RWPE1 (cell line): ENCODE results near the gene GMIP.
A peak's percentile ranks its signal among the peaks of the same experiment; 100 is the strongest.
"Not testable (repeated sequence)": the region's sequence is repeated elsewhere in the genome, so short reads cannot be mapped to it uniquely, and the experiment has no call there.

Experiments used
- CTCF ChIA-PET: fragments of 350-600 bp; sonication (Branson Sonifier 250); formaldehyde crosslinking; extraction: SDS; loops from one replicate; lab custom pipeline; 2021; lab: Yijun Ruan, JAX
- POLR2A ChIA-PET: fragments of 400-600 bp; formaldehyde crosslinking; extraction: SDS; loops from one replicate; lab custom pipeline; 2020; ENCODE audit warnings: antibody characterized with exemption; ENCODE audit not compliant: low non-redundant PET; lab: Yijun Ruan, JAX
- DNase-seq: peaks from one replicate; pipeline ENCODE4 v3.0.0; 2012; ENCODE audit warnings: low spot score
- H3K27ac ChIP-seq: fragments of 450-650 bp; 2 replicates; pipeline ENCODE4 v1.5.1; 2017
- TF ChIP-seq, protein P1 (sequence below): fragments of 450-650 bp; conservative IDR thresholded peaks from 2 replicates; pipeline ENCODE4 v1.5.1; 2017; ENCODE audit warnings: low read depth, mild to moderate bottlenecking

The GMIP gene, protein sequence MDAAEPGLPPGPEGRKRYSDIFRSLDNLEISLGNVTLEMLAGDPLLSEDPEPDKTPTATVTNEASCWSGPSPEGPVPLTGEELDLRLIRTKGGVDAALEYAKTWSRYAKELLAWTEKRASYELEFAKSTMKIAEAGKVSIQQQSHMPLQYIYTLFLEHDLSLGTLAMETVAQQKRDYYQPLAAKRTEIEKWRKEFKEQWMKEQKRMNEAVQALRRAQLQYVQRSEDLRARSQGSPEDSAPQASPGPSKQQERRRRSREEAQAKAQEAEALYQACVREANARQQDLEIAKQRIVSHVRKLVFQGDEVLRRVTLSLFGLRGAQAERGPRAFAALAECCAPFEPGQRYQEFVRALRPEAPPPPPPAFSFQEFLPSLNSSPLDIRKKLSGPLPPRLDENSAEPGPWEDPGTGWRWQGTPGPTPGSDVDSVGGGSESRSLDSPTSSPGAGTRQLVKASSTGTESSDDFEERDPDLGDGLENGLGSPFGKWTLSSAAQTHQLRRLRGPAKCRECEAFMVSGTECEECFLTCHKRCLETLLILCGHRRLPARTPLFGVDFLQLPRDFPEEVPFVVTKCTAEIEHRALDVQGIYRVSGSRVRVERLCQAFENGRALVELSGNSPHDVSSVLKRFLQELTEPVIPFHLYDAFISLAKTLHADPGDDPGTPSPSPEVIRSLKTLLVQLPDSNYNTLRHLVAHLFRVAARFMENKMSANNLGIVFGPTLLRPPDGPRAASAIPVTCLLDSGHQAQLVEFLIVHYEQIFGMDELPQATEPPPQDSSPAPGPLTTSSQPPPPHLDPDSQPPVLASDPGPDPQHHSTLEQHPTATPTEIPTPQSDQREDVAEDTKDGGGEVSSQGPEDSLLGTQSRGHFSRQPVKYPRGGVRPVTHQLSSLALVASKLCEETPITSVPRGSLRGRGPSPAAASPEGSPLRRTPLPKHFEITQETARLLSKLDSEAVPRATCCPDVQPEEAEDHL

DNA sequence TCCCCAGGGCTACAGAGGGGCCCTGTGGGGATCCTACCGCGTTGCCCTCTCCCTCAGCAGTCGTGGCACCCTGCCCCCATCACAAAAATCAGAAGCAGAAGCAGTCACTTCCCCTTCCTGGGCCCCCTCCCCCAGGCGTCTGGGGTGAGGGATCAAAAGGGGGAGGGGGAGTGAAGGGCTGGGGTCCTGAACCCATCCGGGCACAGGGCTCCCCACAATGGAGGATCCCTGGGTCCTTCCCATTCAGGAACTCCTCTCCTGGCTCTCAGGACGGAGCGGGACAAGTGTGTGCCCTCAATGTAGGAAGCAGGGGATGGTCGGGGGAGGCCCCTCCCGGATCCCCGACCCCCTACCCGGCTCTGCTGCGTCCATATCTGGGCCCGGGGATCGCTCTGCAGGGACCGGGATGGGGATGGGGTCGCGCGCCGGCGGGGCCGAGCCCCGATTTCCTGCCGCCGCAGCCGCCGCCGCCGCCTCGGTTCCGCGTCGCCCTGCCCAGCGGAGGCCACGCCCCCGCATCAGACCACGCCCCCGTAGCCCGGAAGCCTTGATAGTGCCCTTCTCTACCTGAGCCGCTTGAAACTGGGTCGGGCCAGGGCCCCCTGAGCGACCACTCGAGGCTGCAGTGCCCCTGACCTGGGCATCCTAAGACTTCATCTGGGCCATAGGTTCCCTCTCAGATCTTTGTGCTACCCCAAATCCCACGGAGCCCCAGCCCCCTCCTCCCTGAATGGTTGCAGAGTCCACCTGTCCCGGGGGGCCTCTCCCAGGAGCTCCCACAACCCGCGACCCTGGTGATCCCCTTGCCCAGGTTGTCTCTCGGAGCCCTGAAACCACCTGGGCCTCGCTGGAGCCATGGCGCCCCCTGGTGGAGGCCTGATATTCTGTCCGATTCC lies at the start of gene GMIP:
GMIP (minus strand) TSS at position 500 of the 896 bp plus-strand sequence; CDS start at position 372, 128 bp downstream.
- peak; percentile 86 for DNase-seq
- peak within 1 kb of the TSS; percentile 79 for H3K27ac ChIP-seq
- ChIA-PET POLR2A (no interaction called here), CTCF (interaction anchor here (0.6 to 2.3 kb wide), 19 partner anchors 9 to 1513 kb away, joined by 3 to 33 read pairs (median 4); no protein-coding TSS in a partner anchor)
- TF ChIP-seq, protein P1, sequence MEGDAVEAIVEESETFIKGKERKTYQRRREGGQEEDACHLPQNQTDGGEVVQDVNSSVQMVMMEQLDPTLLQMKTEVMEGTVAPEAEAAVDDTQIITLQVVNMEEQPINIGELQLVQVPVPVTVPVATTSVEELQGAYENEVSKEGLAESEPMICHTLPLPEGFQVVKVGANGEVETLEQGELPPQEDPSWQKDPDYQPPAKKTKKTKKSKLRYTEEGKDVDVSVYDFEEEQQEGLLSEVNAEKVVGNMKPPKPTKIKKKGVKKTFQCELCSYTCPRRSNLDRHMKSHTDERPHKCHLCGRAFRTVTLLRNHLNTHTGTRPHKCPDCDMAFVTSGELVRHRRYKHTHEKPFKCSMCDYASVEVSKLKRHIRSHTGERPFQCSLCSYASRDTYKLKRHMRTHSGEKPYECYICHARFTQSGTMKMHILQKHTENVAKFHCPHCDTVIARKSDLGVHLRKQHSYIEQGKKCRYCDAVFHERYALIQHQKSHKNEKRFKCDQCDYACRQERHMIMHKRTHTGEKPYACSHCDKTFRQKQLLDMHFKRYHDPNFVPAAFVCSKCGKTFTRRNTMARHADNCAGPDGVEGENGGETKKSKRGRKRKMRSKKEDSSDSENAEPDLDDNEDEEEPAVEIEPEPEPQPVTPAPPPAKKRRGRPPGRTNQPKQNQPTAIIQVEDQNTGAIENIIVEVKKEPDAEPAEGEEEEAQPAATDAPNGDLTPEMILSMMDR = peak; percentile 95

DNA sequence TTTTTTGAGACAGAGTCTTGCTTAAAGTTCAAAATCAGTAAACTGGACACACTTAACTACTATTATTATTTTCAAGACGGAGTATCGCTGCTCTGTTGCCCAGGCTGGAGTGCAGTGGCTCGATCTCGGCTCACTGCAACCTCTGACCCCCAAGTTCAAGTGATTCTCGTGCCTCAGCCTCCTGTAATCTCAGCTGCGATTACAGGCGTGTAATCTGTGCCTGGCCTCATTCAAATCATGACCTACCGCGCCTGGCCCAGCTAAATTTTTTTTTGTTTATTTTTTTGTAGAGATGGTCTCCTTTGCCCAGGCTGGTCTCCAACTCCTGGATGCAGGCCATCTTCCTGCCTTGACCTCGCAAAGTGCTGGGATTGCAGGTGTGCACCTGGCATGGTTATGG lies 48.2 kb upstream of the GMIP start:
- no peak for DNase-seq
- H3K27ac ChIP-seq = no peak overlapping the region
- ChIA-PET POLR2A (no interaction called here), CTCF (no interaction called here)
- TF ChIP-seq, protein P1 = no peak

DNA sequence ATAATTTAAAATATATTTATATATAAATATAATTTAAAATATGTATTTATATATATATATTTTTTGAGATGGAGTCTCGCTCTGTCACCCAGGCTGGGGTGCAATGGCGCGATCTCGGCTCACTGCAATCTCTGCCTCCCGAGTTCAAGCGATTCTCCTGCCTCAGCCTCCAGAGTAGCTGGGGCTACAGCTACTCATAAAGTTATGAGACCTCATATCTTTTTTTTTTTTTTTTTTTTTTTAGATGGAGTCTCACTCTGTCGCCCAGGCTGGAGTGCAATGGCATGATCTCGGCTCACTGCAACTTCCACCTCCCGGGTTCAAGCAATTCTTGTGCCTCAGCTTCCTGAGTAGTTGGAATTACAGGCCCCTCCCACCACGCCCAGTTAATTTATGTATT lies 45.6 kb upstream of the GMIP start:
- DNase-seq, CTCF ChIA-PET, POLR2A ChIA-PET, H3K27ac ChIP-seq: not testable (repeated sequence)

DNA sequence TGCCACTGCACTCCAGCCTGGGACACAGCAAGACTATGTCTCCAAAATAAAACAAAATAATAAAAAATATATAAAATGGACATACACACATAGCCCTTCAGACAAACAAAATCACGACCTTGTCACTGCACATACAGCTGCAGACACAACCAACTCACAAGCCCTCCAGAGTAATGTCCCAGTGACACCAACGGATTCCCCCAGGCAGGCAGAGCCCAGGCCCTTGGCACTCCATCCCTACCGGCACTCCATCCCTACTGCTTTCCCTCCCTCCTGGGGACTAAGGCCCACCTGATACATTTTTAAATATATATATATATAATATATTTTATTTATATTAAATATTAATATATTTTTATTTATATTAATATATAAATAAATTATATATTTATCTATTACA lies 43.6 kb upstream of the GMIP start:
- no peak for DNase-seq
- TF ChIP-seq, protein P1 = no peak
- H3K27ac ChIP-seq = no peak overlapping the region
- ChIA-PET CTCF (no interaction called here), POLR2A (no interaction called here)

DNA sequence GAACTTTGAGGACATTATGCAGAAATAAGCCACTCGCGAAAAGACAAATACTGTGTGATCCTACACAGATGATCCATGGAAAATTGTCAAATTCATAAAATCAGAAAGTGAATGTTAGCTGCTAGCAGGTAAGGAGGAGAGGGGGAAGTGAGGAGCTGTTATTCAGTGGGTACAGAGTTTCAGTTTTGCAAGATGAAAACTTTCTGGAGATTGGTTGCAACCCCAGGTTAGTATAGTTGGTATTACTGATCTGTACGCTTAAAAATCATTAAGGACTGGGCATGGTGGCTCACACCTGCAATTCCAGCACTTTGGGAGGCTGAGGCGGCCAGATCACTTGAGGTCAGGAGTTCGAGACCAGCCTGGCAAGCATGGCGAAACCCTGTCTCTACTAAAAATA lies 43.1 kb upstream of the GMIP start:
- no peak overlapping the region for H3K27ac ChIP-seq
- no peak for DNase-seq
- CTCF ChIA-PET = no interaction called here
- TF ChIP-seq, protein P1 = no peak
- POLR2A ChIA-PET = no interaction called here

DNA sequence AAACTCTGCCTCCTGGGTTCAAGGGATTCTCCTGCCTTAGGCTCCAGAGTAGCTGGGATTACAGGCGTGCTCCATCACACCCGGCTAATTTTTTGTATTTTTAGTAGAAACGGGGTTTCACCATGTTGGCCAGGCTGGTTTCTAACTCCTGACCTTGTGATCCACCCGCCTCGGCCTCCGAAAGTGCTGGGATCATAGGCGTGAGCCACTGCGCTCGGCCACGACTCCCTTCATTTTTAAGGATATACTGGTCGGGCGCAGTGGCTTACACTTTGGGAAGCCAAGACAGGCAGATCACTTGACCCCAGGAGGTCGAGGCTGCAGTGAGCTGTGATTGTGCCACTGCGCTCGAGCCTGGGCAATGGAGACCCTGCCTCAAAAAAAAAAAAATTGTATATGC lies 42.7 kb upstream of the GMIP start:
- POLR2A ChIA-PET, DNase-seq, H3K27ac ChIP-seq: not testable (repeated sequence)
- CTCF ChIA-PET = interaction anchor here (0.6 kb wide), 1 partner anchor 28 kb away, joined by 3 read pairs; no protein-coding TSS in a partner anchor
